Adipocyte (in vitro differentiated cells): ENCODE results near the gene CSF1R.

Experiments used
- DNase-seq: peaks from one replicate; pipeline ENCODE4 v3.0.0-alpha.2; 2015; ENCODE audit warnings: low read depth
- H3K27me3 ChIP-seq: replicated peaks from 2 replicates; pipeline ENCODE4 v1.7.0; 2013; ENCODE audit warnings: mild to moderate bottlenecking, low read length, moderate library complexity; ENCODE audit not compliant: control insufficient read depth, insufficient read depth
- H3K36me3 ChIP-seq: 2 replicates; pipeline ENCODE4 v1.7.0; 2013; ENCODE audit warnings: low read length, mild to moderate bottlenecking, moderate library complexity; ENCODE audit not compliant: control insufficient read depth, insufficient read depth, severe bottlenecking
- H3K4me1 ChIP-seq: 2 replicates; pipeline ENCODE4 v1.7.0; 2013; ENCODE audit warnings: mild to moderate bottlenecking, low read length, moderate library complexity; ENCODE audit not compliant: control insufficient read depth, insufficient read depth
- H3K4me3 ChIP-seq: 2 replicates; pipeline ENCODE4 v1.7.0; 2013; ENCODE audit warnings: mild to moderate bottlenecking, low read length, moderate library complexity
- H3K9ac ChIP-seq: 2 replicates; pipeline ENCODE4 v1.7.0; 2013; ENCODE audit warnings: mild to moderate bottlenecking, low read length, moderate library complexity
- H3K9me3 ChIP-seq: 2 replicates; pipeline ENCODE4 v1.7.0; 2013; ENCODE audit warnings: mild to moderate bottlenecking, low read length, moderate library complexity; ENCODE audit not compliant: control insufficient read depth

Gene CSF1R

DNA sequence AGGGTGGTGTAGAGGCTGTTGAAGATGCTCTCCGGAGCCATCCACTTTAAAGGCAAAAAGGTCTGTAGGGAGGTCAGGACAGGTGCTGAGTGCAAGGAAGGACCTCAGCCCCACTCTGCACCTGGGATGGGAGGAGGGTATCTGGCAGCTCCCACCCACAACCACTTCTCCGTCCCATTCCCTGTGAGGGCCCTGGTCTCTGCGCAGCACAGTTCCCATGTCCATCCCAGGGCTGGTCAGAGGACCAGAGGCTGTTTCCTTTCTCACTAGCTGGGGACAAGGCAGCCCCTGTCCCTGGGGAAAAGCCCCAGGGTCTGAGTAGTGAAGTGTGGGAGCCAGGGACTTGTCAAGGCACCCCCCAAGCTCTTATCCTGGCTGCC is 33.7 kb upstream of the CSF1R start:
- Histone ChIP-seq H3K9ac (no peak overlapping the region), H3K4me3 (no peak overlapping the region), H3K4me1 (peaks cover 18% of the 10 kb centered on the region), H3K36me3 (peaks cover 95% of the 10 kb centered on the region), H3K9me3 (no peaks in the 10 kb centered on the region), H3K27me3 (no peaks in the 10 kb centered on the region)
- no peak for DNase-seq

DNA sequence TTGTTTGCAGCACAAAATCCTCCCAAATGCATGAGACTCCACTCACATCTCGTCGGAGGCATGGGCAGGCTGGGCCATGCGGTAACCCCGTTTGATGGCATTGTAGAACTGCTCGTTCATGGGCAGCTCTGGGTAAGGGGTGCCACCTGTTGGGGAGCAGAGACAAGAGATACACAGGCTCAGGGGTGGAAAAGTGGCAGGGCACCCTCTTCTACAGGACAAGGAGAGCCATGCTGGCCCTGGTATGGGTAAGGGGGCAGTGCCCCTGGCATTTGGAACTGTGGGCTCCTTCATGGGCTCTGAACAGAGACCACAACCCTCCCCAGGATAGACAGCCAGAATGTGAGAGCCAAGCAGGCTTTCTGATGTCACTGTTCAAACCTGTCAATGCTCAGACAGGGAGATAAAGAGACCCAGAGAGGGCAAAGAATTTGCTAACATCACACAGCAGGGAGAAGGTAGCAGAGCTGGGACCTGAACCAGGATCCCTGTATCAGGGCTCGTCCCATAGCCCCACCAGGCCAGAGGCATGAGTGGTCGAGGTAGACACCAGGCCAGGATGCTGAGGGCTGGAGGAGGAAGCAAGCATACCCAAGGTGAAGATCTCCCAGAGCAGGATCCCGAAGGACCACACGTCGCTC is 33.2 kb upstream of the CSF1R start:
- Histone ChIP-seq H3K9ac (no peak overlapping the region), H3K9me3 (no peaks in the 10 kb centered on the region), H3K4me1 (peaks cover 23% of the 10 kb centered on the region), H3K4me3 (no peak overlapping the region), H3K36me3 (peaks cover 97% of the 10 kb centered on the region), H3K27me3 (no peaks in the 10 kb centered on the region)
- no peak for DNase-seq

DNA sequence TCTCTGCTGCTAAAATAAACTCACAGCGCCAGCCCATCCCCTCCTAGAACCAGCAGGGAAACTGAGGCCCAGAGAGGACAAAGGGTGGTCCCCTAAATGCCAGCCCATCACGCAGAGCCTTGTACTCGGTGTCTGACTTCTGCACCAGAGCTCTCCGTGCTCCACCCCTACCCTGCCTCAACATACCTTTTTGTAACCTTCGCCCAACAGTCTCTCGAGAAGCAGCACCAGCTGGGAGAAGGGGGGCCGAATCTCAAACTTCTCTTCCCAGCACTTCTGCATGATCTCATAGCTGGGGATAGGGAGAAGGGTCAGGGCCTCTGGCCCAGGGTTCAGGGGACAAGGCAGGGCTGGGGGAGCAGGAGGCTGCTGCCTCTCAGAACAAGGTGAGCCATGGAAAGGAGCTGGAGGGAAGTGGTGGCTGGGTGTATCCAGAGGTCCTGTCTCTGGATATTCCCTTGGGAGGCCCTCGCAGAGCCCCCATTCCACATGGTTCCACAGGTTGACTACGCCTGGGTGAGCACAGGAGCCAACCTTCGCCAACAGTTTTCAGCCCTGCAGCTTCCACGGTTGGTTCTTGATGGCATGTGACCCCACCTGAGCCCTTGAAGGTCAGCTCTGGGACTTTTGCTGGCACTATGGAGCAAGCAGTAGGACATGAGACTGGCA is 32.3 kb upstream of the CSF1R start:
- H3K4me1 ChIP-seq: peaks cover 32% of the 10 kb centered on the region
- peaks cover 97% of the 10 kb centered on the region for H3K36me3 ChIP-seq
- H3K9me3 ChIP-seq: no peaks in the 10 kb centered on the region
- DNase-seq: no peak
- no peak overlapping the region for H3K9ac ChIP-seq
- no peak overlapping the region for H3K4me3 ChIP-seq
- no peaks in the 10 kb centered on the region for H3K27me3 ChIP-seq

DNA sequence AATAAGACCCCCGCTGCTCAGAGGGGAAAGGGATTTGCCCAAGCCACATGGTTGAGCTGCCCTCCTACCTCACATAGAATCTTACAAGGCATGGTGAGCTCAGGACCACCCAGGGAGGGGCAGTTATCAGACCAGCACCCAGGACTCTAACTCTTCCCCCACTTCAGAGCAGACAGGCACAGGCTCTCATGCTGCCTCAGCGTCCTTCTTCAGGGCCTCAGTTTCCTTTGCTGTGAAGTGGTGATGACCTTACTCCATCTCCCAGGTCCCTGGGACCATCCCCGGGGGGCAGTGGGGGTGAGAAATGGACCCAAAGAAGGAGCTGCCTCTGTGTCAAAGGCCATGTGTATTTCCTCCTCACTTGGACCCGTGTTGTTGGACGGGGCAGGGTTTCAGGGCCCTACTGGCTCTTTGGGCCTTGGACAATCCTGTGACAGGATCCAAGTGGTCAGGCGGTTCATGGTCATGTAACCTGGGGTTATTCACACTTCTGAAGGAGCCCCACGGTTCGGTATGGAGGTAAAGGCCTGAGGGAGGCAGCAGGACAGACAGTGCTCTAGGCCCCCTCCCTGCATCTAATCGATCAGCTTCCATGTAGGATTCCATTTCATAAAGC is 31.7 kb upstream of the CSF1R start:
- Histone ChIP-seq H3K4me3 (no peak overlapping the region), H3K9me3 (no peaks in the 10 kb centered on the region), H3K9ac (peak overlapping the region; percentile 19), H3K27me3 (no peaks in the 10 kb centered on the region), H3K4me1 (peaks cover 38% of the 10 kb centered on the region), H3K36me3 (peaks cover 91% of the 10 kb centered on the region)
- no peak for DNase-seq

DNA sequence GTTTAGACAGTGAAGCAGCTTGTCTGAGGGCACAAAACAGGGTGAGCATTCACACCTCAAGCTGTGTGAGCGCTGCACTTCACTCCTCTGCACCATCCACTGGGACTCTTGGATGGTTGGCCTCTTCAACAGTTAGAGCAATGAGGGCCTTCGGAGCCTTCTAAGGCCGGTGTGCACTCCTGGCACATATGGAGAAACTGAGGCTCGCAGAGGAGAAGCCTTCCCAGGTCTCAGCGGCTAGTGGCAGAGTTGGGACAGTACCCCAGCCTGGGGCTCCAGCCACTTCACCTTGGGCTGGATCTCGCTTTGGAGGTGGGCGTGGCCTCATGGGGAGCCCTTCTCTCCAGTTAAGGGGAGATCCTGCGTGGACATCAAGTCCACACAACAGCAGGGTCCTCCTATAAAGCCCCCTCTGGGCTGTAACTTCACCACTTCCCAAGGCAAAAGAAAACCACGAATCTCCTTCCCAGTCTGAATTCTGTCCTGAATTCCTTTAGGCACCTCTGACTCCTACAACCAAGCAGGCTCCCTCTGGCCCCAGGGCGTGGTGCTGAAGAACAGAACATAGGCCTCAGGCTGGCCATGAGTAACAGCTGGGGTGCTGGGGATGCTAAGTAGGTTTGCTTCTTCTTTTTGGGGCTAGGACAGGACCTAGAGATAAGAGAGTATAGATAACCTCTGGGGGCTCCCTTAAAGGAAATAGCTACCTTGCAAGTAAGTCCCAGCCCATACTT is 30.5 kb upstream of the CSF1R start:
- Histone ChIP-seq H3K36me3 (peaks cover 79% of the 10 kb centered on the region), H3K4me3 (no peak overlapping the region), H3K4me1 (peaks cover 47% of the 10 kb centered on the region), H3K9me3 (no peaks in the 10 kb centered on the region), H3K27me3 (no peaks in the 10 kb centered on the region), H3K9ac (peak overlapping the region; percentile 46)
- DNase-seq: peak; percentile 69

DNA sequence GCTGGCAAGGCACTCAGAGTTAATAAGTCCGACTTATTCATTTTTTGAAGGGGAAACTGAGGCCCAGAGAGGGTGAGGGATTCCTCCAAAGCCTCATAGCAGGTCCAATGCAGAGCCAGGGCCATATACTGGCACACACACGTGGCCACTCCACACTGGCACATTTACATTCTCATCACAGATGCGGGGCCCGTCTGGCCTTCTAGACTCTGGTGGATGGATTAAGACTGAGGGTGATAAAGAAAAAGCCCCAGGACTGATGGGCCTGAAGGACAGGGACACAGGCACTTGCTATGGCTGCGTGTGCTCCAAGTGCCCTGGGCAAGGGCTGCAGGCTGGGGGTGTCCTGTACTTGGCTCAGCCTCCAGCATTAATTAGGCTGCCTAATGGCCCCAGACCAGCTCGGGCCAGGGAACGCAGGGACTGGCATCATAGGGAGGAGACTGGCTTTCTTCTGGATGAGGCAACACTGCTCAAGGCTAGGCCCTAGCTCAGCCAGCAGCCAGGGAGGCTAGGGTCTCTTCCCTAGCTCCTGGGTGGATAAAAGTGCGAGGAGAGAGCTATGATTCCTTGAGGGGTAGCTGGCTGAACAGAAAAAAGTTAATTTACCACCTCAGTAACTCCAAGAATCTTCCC is 28.5 kb upstream of the CSF1R start:
- Histone ChIP-seq H3K9ac (peak overlapping the region; percentile 50), H3K4me3 (no peak overlapping the region), H3K4me1 (peaks cover 52% of the 10 kb centered on the region), H3K36me3 (peaks cover 59% of the 10 kb centered on the region), H3K27me3 (no peaks in the 10 kb centered on the region), H3K9me3 (no peaks in the 10 kb centered on the region)
- no peak for DNase-seq

DNA sequence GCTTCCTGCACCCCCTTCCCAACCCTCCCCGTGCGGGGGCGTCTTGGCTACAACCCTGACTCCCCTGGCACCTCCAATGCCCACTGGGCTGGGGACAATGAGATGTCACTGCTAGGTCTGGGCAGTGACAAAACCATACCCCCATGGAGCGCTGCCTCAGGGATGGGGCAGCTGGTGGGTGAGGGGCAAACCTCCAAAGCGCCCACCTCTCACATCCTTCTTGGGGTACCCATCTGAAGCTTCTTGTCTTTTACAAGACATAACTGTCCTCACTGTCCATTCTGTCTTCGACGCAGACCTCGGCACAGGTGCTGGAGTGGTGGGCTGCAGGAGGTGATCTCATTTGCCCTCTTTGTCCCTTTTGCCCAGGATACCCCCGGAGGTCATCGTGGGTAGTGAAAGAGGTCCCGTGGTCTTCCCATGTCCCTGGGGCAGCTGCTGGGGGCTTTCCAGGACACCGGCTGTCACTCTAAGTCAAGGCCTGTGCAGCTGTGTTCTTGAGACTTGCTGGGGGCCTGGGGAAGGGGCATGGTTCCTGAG is 27.8 kb upstream of the CSF1R start:
- no peak for DNase-seq
- H3K9me3 ChIP-seq: no peaks in the 10 kb centered on the region
- H3K4me1 ChIP-seq: peaks cover 52% of the 10 kb centered on the region
- H3K9ac ChIP-seq: peak overlapping the region; percentile 50
- H3K4me3 ChIP-seq: no peak overlapping the region
- no peaks in the 10 kb centered on the region for H3K27me3 ChIP-seq
- H3K36me3 ChIP-seq: peaks cover 52% of the 10 kb centered on the region

DNA sequence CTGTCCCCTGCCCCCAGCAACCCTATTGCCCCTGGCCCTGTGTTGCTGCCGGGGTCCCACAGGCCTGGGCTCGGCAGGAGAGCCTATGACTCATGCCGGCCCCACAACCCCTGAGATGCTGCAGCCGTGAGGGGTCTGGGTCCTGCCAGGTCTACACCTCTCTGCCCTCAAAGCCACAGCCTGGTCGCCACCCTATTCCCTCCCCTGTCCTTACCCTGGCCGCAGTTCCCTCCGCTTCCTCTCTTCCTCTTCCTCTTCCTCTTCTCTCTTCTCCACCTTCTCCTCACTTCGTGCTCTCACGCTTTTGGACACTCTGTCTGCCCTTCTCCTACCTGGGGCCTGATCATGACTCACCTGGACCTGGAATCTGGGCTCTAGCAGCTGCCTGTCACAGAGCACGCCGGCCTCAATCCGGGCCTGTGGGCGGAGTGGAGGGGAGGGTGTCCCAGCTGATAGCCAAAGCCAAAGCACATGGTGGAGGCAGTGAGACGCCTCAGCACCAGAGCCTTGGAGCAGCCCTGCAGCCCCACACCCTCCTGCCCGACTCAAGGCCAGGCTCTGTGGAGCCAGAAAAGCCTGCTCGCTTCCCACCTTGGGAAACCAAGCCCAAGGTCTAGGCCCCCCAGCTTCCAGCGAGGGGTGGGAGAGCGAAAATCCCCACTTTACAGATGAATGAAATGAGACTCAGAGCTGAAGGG is 26.8 kb upstream of the CSF1R start:
- DNase-seq: no peak
- Histone ChIP-seq H3K36me3 (peaks cover 42% of the 10 kb centered on the region), H3K9me3 (no peaks in the 10 kb centered on the region), H3K9ac (peak overlapping the region; percentile 77), H3K27me3 (no peaks in the 10 kb centered on the region), H3K4me3 (peak overlapping the region; percentile 20), H3K4me1 (peaks cover 57% of the 10 kb centered on the region)

DNA sequence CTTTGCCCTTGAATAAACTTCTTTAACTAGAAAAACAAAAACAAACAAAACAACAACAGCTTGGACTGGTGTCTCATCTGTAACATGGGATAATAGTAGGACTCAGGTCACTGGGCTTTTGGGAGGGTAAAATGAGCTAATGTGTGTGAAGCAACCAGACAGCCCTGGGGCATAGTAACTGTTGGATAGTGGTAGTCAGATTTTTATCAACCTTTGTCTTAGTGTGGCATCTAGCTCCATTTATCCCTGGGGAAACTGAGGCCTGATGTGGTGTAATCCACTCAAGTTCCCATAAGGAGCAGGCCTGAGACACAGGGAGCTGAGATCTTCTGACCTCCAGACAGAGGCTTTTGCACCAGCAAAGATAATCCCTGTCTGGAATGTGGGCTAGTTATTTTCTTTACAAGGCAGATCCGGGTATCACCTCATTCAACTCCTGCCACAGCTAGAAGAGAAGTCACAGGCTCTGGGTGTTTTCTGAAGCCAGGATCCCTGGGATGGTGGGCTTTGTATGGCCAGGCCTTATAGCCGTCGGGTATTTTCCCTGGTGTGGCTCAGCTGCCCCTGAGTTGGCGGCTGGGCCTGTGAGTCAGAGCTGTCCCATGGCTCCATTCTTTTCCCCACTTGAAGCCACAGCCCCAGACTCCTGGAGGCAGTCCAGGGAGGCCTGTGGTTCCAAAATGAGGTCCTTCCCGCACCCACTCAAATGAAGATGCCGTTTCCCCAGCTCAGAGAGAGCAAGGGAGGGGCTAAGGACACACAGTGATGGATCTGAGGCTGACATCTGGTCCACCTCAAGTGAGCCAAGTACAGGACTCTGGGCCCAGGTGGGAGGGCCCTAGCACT is 26.1 kb upstream of the CSF1R start:
- Histone ChIP-seq H3K4me3 (peak overlapping the region; percentile 7), H3K27me3 (no peaks in the 10 kb centered on the region), H3K36me3 (peaks cover 35% of the 10 kb centered on the region), H3K9ac (peak overlapping the region; percentile 77), H3K9me3 (no peaks in the 10 kb centered on the region), H3K4me1 (peaks cover 58% of the 10 kb centered on the region)
- peak; percentile 93 for DNase-seq

DNA sequence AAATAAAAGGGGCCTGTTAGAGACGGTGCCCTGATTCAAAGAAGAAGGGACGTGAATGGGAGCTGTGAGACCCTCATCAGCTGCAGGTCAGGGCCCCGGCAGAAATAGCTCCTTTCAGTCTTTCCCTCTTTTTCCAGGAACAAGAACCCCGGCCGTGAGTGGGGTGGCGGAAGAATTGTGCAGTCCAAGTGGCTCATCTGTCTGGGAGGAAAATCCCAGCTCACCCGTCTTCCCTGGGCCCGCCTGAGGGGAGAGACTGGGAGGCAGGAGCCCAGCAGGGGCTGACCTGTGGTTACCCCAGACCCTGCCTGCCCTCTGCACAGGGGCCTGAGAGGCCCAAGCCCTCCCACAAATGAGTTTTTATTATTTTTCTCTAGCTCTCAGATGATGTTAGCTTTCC is 24.8 kb upstream of the CSF1R start:
- Histone ChIP-seq H3K27me3 (no peaks in the 10 kb centered on the region), H3K4me1 (peaks cover 61% of the 10 kb centered on the region), H3K9ac (no peak overlapping the region), H3K9me3 (no peaks in the 10 kb centered on the region), H3K4me3 (no peak overlapping the region), H3K36me3 (peaks cover 24% of the 10 kb centered on the region)
- DNase-seq: no peak
